Activated CD4-positive, alpha-beta T cell treated with anti-CD3 and anti-CD28 coated beads, Interleukin-10, Interleukin-2, amounts not matched to agents 100 ng/mL and 50 ng/mL, durations not matched to agents 16 hours and 8 hours (primary cell): ENCODE results near the gene AP2S1.
A peak's percentile ranks its signal among the peaks of the same experiment; 100 is the strongest.
"Not testable (repeated sequence)": the region's sequence is repeated elsewhere in the genome, so short reads cannot be mapped to it uniquely, and the experiment has no call there.

ENCODE experiments used
- DNase-seq: peaks from one replicate; pipeline ENCODE4 v3.0.0-alpha.2; 2020

AP2S1 gene

DNA sequence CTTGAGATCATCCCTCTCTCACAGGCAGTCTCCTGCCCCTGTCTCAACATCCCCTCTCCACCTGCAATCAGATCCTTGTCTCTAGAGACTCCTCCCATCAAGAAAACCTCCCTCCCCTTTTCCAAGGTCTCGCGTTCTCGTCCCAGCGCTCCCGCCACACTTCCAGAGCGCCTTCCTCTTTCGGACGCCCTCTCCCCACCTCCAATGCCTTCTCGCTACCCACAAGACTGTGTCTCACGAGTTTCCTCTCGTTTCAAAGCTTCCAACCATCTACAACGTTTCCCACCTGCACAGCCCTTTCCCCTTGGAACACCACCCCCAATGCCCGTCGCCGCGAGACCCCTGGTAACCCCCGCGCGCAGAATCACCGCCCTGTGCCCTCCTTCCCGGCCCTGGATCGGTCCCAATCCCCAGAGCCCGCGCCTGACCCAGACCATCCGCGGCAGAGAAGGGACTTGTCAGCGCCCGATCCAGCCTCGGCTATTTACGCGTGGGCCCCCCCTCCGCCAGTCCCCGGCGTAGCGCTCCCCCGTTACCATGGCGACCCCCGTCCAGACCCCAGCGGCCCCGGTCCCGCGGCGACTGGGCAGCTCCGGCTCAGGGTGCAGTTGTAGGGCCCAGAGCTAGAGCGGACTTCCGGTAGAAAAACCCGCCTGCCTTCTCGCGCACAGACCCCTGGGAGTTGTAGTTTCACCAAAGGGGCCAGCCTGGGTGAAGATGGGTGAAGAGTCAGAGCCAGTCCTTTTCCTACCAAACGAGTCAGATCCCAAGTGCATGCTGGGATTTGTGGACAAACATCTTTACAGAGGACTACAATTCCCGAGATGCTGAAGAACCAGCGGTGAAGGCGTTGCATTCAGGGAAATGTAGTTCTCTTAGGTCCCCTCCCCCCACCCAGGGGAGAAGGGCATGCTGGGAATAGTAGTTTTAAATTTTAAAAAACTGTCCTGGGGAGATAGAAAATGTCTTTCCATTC lies at the start of gene AP2S1:
AP2S1 (minus strand) TSS at position 619 of the 976 bp plus-strand sequence; CDS start at position 539, 80 bp downstream.
- DNase-seq: peak; percentile 98

GRCh38 chr19:46900341-46900740 lies 49.7 kb upstream of the AP2S1 start:
- no peak for DNase-seq

GRCh38 chr19:46898731-46899130 lies 48.1 kb upstream of the AP2S1 start:
- DNase-seq: no peak

DNA sequence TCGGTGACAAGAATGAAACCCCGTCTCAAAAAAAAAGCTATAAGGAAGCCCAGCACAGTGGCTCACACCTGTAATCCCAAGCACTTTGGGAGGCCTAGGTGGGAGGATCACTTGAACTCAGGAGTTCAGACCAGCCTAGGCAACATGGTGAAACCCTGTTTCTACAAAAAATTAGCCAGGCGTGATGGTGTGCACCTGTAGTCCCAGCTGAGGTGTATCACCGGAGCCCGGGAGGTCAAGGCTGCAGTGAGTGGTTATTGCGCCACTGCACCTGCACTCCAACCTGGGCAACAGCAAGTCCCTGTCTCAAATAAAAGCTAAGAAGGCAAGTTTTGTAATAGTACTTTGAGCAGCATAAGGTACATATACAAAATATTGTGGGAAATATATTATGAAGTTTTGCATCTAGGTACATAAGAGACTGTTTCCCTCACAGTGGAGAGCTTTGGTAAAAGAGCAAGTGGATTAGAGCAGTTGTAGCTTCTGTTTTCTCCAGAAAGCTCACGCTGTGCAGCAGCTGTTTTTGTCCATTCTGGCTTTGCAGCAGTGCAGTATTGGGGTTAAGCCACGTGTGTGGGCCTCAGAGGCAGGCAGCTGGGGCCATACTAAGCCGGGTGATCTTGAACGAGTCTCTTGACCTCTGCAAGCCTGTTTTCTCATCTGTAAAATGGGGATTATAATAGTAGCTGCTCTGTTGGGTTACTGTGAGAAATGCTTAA lies 45.6 kb upstream of the AP2S1 start:
- DNase-seq: no peak

DNA sequence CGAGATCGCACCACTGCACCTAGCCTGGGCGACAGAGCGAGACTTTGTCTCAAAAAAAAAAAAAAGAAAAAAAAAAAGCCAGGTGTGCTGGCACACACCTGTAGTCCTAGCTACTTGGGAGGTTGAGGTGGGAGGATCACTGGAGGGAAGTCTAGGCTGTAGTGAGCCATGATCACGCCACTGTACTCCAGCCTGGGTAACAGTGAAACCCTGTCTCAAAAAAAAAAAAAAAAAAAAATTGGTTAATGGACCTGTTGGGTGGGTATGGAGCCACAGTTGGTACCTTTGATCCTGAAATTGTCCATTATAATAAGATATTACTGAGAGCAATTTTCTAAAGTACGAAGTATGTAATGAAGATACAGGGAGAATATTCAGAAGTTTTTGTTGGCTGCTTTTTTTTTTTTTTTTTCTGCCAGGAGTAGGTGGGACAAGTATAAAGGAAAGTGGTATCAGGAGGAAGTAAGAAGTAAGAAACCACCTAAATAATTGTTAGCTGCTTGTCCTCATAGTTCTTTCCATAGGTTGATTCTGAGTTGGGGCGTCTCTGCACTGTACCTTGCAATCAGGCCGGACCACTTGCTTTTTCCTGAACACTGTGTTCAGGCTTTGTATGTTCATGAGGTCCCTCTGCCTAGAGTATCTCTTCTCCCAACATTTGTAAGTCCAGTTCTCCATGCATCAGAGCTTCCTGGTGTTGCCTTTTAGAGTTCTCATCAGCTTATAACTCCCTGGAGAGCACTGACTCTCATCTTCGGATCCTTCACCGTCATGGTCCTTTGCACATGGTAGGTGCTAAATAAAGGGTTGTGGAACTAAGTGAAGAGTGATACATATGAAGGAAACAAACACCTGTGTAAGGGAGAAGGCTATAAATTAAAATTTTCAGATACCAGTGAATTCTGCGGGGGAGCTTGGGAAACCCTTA lies 41.9 kb upstream of the AP2S1 start:
- no peak for DNase-seq

- no peak for DNase-seq
Measured at GRCh38 chr19:46890423-46891170, 40.0 kb upstream of the AP2S1 start.

GRCh38 chr19:46887240-46887782 lies 36.7 kb upstream of the AP2S1 start:
- DNase-seq: no peak

- DNase-seq: no peak
Measured at GRCh38 chr19:46886546-46887239, 36.0 kb upstream of the AP2S1 start.

GRCh38 chr19:46885411-46885810 lies 34.8 kb upstream of the AP2S1 start:
- DNase-seq: no peak

DNA sequence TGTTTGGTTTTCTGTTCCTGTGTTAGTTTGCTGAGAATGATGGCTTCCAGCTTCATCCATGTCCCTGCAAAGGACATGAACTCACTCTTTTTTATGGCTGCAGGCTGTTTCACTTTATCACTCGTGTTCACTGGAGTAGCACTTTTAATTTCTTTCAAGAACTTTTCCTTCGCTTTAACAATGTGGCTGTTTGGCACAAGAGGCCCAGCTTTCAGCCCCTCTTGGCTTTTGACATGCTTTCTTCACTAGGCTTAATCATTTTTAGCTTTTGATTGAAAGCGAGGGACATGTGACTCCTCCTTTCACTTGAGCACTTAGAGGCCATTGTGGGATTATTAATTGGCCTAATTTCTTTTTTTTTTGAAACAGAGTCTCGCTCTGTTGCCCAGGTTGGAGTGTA lies 32.1 kb upstream of the AP2S1 start:
- DNase-seq: not testable (repeated sequence)

DNA sequence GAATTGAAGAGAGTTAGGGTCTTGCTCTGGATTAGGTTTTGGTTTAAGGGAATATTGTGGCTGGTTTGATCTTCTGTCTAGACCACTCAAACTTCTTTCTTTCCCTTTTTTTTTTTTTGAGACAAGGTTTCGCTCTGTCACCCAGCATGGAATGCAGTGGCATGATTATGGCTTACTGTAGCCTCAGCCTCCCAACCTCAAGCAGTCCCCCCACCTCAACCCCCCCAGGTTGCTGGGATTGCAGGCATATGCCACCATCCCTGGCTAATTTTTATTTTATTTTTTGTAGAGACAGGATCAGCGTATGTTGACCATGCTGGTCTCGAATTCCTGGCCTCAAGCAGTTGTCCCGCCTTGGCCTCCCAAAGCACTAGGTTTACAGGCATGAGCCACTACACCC lies 31.4 kb upstream of the AP2S1 start:
- no peak for DNase-seq

DNA sequence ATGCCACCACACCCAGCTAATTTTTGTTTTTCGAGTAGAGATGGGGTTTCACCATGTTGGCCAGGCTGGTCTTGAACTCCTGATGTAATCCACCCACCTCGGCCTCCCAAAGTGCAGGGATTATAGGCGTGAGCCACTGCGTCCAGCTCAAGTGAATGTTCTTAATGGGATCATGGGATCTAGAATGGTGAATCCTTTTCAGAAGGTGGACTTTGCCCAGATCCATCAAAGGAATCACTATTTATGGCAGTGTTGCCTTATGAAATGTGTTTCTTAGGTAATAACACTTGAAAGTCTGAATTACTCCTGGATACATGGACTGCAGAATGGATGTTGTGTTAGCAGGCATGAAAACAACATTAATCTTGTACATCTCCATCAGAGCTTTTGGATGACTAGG lies 30.4 kb upstream of the AP2S1 start:
- no peak for DNase-seq

GRCh38 chr19:46880431-46880830 lies 29.8 kb upstream of the AP2S1 start:
- no peak for DNase-seq

GRCh38 chr19:46878613-46879375 lies 28.1 kb upstream of the AP2S1 start:
- DNase-seq: peak; percentile 12

DNA sequence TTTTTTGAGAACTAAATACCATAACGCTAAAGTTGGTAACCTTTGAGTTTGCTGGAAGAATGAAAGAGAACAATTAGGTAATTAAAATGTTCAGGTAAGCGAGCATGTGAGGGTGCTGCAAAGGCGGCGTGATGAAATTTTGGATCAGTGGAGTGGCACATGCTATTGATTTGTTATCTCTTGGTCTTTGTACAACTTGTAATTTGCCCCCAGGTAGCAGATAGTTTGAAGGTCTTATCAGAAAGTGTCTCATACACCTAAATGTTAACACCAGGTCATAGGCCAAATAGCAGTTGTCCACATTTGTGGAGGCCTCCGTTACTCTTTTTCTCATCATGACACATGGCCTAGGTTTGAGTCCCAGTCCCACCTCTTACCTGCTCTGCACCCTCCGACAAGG lies 25.0 kb upstream of the AP2S1 start:
- no peak for DNase-seq

- no peak for DNase-seq
Measured at GRCh38 chr19:46875234-46875633, 24.6 kb upstream of the AP2S1 start.

- no peak for DNase-seq
Measured at GRCh38 chr19:46872967-46873366, 22.3 kb upstream of the AP2S1 start.

- DNase-seq: not testable (repeated sequence)
Measured at GRCh38 chr19:46871173-46871572, 20.5 kb upstream of the AP2S1 start.

DNA sequence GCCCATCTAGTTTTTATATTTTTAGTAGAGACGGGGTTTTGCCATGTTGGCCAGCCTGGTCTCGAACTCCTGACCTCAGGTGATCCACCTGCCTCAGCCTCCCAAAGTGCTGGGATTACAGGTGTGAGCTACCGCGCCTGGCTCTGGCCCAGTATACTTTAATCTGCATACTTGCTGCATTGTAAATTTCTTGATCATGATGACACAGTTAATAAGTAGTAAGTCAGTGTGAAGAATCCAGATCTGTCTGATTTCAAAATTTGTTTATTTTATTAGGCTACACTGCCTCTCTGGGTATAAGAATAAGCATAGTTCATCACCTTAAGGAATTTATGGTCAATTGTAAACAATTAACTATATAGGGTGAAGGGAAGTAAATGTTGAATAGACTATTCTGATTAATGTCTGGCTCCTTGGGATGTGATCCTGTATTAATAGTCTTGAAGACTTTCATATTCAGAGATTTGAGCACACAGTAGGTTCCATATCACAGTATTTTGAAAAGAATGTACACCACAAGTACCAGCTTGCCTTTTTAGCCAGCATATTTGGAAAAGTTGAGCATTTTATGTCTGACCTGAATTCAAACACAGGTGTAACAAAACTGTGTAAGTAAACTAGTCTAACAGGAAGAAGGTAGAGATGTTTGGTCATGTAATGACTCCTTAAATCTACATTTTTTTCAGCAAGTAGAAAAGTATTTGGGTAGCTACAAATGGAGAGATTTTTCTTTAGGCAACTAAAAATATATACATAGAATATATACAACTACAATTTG lies 17.6 kb upstream of the AP2S1 start:
- DNase-seq: no peak

DNA sequence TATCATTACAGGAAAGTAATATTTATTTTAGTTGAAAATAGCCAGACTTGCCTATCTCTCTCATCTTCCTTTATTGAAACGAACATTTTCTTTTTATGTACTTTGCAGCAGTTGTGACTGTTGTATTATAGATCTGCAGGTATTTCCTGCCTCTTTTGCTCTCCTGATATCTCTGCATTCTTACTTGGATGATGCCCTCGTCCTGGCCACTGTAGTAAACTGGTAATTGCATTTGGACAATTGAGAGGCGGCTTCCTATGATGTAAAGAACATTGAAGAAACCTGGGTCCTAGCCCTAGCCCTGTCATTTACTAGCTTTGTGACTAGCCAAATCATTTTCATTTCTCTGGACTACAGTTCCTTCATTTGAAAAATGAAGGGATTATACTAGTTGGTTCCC lies 16.5 kb upstream of the AP2S1 start:
- no peak for DNase-seq
